Stimulated activated CD8-positive, alpha-beta memory T cell treated with anti-CD3 and anti-CD28 coated beads, Interleukin-12 subunit alpha, Interleukin-12 subunit beta, amount 100 ng/mL, for 4 hours (primary cell): ENCODE data around the gene SLC29A3.

Source experiments
- DNase-seq: peaks from one replicate; pipeline ENCODE4 v3.0.0-alpha.2; 2020; ENCODE audit warnings: low read depth

The SLC29A3 gene

GRCh38 chr10:71321386-71321785 lies 2.3 kb downstream of the SLC29A3 start:
- DNase-seq = no peak

- DNase-seq = no peak
Measured at GRCh38 chr10:71323407-71323806, 4.3 kb downstream of the SLC29A3 start.

GRCh38 chr10:71324743-71325142 lies 5.7 kb downstream of the SLC29A3 start:
- no peak for DNase-seq

- no peak for DNase-seq
Measured at GRCh38 chr10:71325267-71325666, 6.2 kb downstream of the SLC29A3 start.

- DNase-seq = no peak
Measured at GRCh38 chr10:71326464-71326881, 7.4 kb downstream of the SLC29A3 start.

GRCh38 chr10:71330789-71331404 lies 11.8 kb downstream of the SLC29A3 start:
- DNase-seq = no peak

- DNase-seq = no peak
Measured at GRCh38 chr10:71331736-71332135, 12.7 kb downstream of the SLC29A3 start.

- no peak for DNase-seq
Measured at GRCh38 chr10:71332466-71332865, 13.4 kb downstream of the SLC29A3 start.

GRCh38 chr10:71333129-71333887 lies 14.2 kb downstream of the SLC29A3 start:
- no peak for DNase-seq

- DNase-seq = no peak
Measured at GRCh38 chr10:71334221-71334791, 15.2 kb downstream of the SLC29A3 start.

GRCh38 chr10:71335173-71335708 lies 16.2 kb downstream of the SLC29A3 start:
- no peak for DNase-seq

- DNase-seq = no peak
Measured at GRCh38 chr10:71336632-71337031, 17.6 kb downstream of the SLC29A3 start.

- no peak for DNase-seq
Measured at GRCh38 chr10:71337219-71337701, 18.2 kb downstream of the SLC29A3 start.

- DNase-seq = no peak
Measured at GRCh38 chr10:71338728-71339495, 19.9 kb downstream of the SLC29A3 start.

- no peak for DNase-seq
Measured at GRCh38 chr10:71339796-71340589, 20.9 kb downstream of the SLC29A3 start.

- DNase-seq = no peak
Measured at GRCh38 chr10:71342573-71343391, 23.7 kb downstream of the SLC29A3 start.

GRCh38 chr10:71343392-71343773 lies 24.3 kb downstream of the SLC29A3 start:
- no peak for DNase-seq

GRCh38 chr10:71344154-71344925 lies 25.3 kb downstream of the SLC29A3 start:
- no peak for DNase-seq

GRCh38 chr10:71344993-71345480 lies 26.0 kb downstream of the SLC29A3 start:
- DNase-seq = no peak

GRCh38 chr10:71345694-71346093 lies 26.6 kb downstream of the SLC29A3 start:
- no peak for DNase-seq
